IMR-90 (cell line): Measurements from ENCODE around the gene SLC26A11.

Experiments used
- CEBPB ChIP-seq: IDR thresholded peaks from 2 replicates; pipeline ENCODE4 v1.6.1; 2012; ENCODE audit warnings: low read depth, low read length, improper control_type of control experiment
- CHD1 ChIP-seq: IDR thresholded peaks from 2 replicates; pipeline ENCODE4 v1.6.1; 2012; ENCODE audit warnings: low read depth, low read length, improper control_type of control experiment
- FOS ChIP-seq: fragments of 150-350 bp; IDR thresholded peaks from 2 replicates; pipeline ENCODE4 v1.6.1; 2016; ENCODE audit warnings: low read depth, low read length
- MAFK ChIP-seq: IDR thresholded peaks from 2 replicates; pipeline ENCODE4 v1.6.1; 2012; ENCODE audit warnings: low read depth, low read length, improper control_type of control experiment
- MAZ ChIP-seq: IDR thresholded peaks from 2 replicates; pipeline ENCODE4 v1.6.1; 2012; ENCODE audit warnings: low read depth, mild to moderate bottlenecking, low read length, improper control_type of control experiment, moderate library complexity, borderline replicate concordance
- POLR2A ChIP-seq: IDR thresholded peaks from 2 replicates; pipeline ENCODE4 v1.6.1; 2012; ENCODE audit warnings: mild to moderate bottlenecking, low read depth, low read length
- RAD21 ChIP-seq: IDR thresholded peaks from 2 replicates; pipeline ENCODE4 v1.6.1; 2012; ENCODE audit warnings: low read length, improper control_type of control experiment
- TF ChIP-seq, protein P1 (sequence below): conservative IDR thresholded peaks from 2 replicates; pipeline ENCODE4 v1.5.1; 2012; ENCODE audit warnings: mild to moderate bottlenecking, low read depth, low read length, improper control_type of control experiment
- TF ChIP-seq, protein P2 (sequence below): fragments of 150-350 bp; IDR thresholded peaks from 2 replicates; pipeline ENCODE4 v1.6.1; 2017; ENCODE audit warnings: mild to moderate bottlenecking, antibody characterized with exemption, low read length, low read depth

DNA sequence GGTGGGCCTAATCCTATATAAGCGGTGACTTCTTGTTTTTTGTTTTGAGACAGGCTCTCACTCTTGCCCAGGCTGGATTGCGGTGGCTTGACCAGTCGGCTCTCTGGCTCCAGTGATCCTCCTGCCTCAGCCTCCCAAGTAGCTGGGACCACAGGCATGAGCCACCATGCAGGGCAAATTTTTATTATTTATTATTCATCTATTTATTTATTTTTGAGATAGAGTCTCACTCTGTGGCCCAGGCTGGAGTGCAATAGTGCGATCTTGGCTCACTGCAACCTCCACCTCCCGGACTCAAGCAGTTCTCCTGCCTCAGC, 35.8 kb downstream of the SLC26A11 start:
- TF ChIP-seq, protein P1, sequence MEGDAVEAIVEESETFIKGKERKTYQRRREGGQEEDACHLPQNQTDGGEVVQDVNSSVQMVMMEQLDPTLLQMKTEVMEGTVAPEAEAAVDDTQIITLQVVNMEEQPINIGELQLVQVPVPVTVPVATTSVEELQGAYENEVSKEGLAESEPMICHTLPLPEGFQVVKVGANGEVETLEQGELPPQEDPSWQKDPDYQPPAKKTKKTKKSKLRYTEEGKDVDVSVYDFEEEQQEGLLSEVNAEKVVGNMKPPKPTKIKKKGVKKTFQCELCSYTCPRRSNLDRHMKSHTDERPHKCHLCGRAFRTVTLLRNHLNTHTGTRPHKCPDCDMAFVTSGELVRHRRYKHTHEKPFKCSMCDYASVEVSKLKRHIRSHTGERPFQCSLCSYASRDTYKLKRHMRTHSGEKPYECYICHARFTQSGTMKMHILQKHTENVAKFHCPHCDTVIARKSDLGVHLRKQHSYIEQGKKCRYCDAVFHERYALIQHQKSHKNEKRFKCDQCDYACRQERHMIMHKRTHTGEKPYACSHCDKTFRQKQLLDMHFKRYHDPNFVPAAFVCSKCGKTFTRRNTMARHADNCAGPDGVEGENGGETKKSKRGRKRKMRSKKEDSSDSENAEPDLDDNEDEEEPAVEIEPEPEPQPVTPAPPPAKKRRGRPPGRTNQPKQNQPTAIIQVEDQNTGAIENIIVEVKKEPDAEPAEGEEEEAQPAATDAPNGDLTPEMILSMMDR, result no peak
- TF ChIP-seq CEBPB (no peak), FOS (no peak), MAZ (no peak), POLR2A (no peak), RAD21 (no peak), CHD1 (no peak), MAFK (no peak)
- TF ChIP-seq, protein P2, sequence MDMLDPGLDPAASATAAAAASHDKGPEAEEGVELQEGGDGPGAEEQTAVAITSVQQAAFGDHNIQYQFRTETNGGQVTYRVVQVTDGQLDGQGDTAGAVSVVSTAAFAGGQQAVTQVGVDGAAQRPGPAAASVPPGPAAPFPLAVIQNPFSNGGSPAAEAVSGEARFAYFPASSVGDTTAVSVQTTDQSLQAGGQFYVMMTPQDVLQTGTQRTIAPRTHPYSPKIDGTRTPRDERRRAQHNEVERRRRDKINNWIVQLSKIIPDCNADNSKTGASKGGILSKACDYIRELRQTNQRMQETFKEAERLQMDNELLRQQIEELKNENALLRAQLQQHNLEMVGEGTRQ, result no peak
